Mesodermal cell (in vitro differentiated cells): ENCODE measurements around the gene TACSTD2.
"Not testable (repeated sequence)": the region's sequence is repeated elsewhere in the genome, so short reads cannot be mapped to it uniquely, and the experiment has no call there.

ENCODE experiments used
- H3K27ac ChIP-seq: 2 replicates; pipeline ENCODE4 v1.7.0; 2013; ENCODE audit warnings: mild to moderate bottlenecking, low read depth, low read length, moderate library complexity; ENCODE audit not compliant: severe bottlenecking
- H3K36me3 ChIP-seq: 2 replicates; pipeline ENCODE4 v1.7.1; 2013; ENCODE audit warnings: mild to moderate bottlenecking, low read length, moderate library complexity; ENCODE audit not compliant: control insufficient read depth, insufficient read depth
- H3K4me1 ChIP-seq: one replicate; pipeline ENCODE4 v1.7.1; 2013; ENCODE audit warnings: mild to moderate bottlenecking, low read length; ENCODE audit not compliant: insufficient read depth, control insufficient read depth, poor library complexity, severe bottlenecking
- H3K4me3 ChIP-seq: 2 replicates; pipeline ENCODE4 v1.7.0; 2013; ENCODE audit warnings: low read length, control low read depth, mild to moderate bottlenecking; ENCODE audit not compliant: insufficient read depth, poor library complexity, severe bottlenecking; ENCODE audit errors: extremely low read depth
- H3K9me3 ChIP-seq: 2 replicates; pipeline ENCODE4 v1.7.1; 2013; ENCODE audit warnings: mild to moderate bottlenecking, low read length, moderate library complexity; ENCODE audit not compliant: control insufficient read depth
- WGBS, 2 experiments: methylation state at CpG; one replicate each; pipeline ENCODE4 v1.1.5; 2013; ENCODE audit warnings: missing lambda C conversion rate in 2 of 2; ENCODE audit not compliant: insufficient coverage in 2 of 2; 5-methylcytosine and 5-hydroxymethylcytosine counted together

The TACSTD2 gene

GRCh38 chr1:58588396-58588795, 11.3 kb upstream of the TACSTD2 start:
- Histone ChIP-seq H3K27ac (no peak overlapping the region), H3K4me3 (no peak overlapping the region), H3K9me3 (no peaks in the 10 kb centered on the region), H3K36me3 (no peaks in the 10 kb centered on the region), H3K4me1 (peaks cover 20% of the 10 kb centered on the region)
- 93% methylated on average over 2 of the region's 5 CpGs; no CpG with 5 or more reads in 1 of the 2 experiments for WGBS, 2 experiments

DNA sequence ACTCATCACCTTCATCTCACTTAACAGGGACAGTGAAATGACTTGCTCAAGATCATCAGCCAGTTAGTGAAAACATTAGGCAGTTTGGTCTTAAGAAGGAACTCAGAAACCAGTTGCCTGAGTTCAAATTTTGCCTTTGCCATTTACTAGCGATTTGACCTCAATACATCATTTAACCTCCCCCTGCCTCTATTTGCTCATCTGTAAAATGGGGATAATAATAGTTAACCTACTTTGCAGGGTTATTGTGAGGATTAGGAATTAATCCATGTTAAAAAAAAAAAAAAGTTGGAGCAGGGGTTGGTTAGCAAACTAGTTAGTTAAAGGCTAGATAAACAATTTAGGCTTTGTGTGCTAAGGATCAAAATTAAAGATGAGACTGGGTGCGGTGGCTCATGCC, 10.6 kb upstream of the TACSTD2 start:
- no peaks in the 10 kb centered on the region for H3K9me3 ChIP-seq
- WGBS, 2 experiments = 100% methylated on average over 1 of the region's 2 CpGs
- no peak overlapping the region for H3K4me3 ChIP-seq
- no peak overlapping the region for H3K27ac ChIP-seq
- peaks cover 15% of the 10 kb centered on the region for H3K4me1 ChIP-seq
- H3K36me3 ChIP-seq = no peaks in the 10 kb centered on the region

- WGBS, 2 experiments = 73 to 100% methylated on average over 1 to 3 of the region's 4 CpGs
- no peak overlapping the region for H3K27ac ChIP-seq
- no peaks in the 10 kb centered on the region for H3K36me3 ChIP-seq
- no peaks in the 10 kb centered on the region for H3K9me3 ChIP-seq
- H3K4me3 ChIP-seq = no peak overlapping the region
- peaks cover 9% of the 10 kb centered on the region for H3K4me1 ChIP-seq
Measured at GRCh38 chr1:58586271-58586670, 9.2 kb upstream of the TACSTD2 start.

- H3K36me3 ChIP-seq = no peaks in the 10 kb centered on the region
- no peak overlapping the region for H3K4me3 ChIP-seq
- H3K9me3 ChIP-seq = no peaks in the 10 kb centered on the region
- H3K27ac ChIP-seq = no peak overlapping the region
- 61 to 74% methylated on average over 2 to 3 of the region's 3 CpGs for WGBS, 2 experiments
- H3K4me1 ChIP-seq = peaks cover 9% of the 10 kb centered on the region
Measured at GRCh38 chr1:58585581-58586151, 8.6 kb upstream of the TACSTD2 start.

GRCh38 chr1:58585166-58585565, 8.1 kb upstream of the TACSTD2 start:
- no CpG with 5 or more reads among the region's 2 CpGs for WGBS, 2 experiments
- Histone ChIP-seq H3K4me1 (peaks cover 12% of the 10 kb centered on the region), H3K36me3 (no peaks in the 10 kb centered on the region), H3K4me3 (no peak overlapping the region), H3K27ac (no peak overlapping the region), H3K9me3 (no peaks in the 10 kb centered on the region)

- H3K4me3 ChIP-seq = no peak overlapping the region
- peak overlapping the region; percentile 36 for H3K27ac ChIP-seq
- H3K4me1 ChIP-seq = peaks cover 15% of the 10 kb centered on the region
- no peaks in the 10 kb centered on the region for H3K36me3 ChIP-seq
- WGBS, 2 experiments = 79 to 88% methylated on average over 3 to 5 of the region's 8 CpGs
- H3K9me3 ChIP-seq = no peaks in the 10 kb centered on the region
Measured at GRCh38 chr1:58584082-58584895, 7.2 kb upstream of the TACSTD2 start.

DNA sequence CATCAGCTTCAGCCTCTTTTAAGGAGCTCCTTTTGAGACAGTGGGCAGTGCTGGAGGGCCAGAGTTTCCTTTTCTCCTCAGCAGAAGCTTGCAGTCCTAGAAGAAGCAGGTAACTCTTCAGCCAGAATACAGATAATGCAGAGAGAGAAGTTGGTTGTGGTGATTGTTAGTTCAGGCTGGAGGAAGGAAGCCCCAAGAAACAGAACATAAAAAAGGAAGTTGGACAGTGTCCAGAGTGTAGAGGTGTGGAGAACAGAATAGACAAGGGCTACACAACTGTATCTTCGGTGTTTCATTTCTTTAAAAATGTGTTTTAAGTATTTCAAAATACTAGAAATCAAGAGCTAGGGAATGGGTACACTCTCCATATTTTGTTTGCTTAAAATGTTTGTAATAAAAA, 6.4 kb upstream of the TACSTD2 start:
- WGBS, 2 experiments = no CpG with 5 or more reads among the region's 1 CpG
- H3K4me1 ChIP-seq = peaks cover 15% of the 10 kb centered on the region

DNA sequence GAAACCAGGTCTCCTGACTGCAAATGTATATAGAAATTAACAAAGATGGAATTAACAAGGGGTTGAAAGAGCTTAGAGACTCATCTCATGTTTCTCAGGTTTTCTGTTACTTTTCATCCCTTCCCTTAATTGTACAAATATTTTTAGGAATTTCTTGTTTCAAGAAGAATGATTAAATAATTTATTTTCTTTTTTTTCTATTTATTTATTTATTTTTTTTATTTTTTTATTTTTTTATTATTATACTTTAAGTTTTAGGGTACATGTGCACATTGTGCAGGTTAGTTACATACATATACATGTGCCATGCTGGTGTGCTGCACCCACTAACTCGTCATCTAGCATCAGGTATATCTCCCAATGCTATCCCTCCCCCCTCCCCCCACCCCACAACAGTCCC, 5.1 kb upstream of the TACSTD2 start:
- no CpG with 5 or more reads among the region's 1 CpG for WGBS, 2 experiments
- not testable (repeated sequence) for H3K4me3 ChIP-seq, H3K36me3 ChIP-seq, H3K9me3 ChIP-seq, H3K27ac ChIP-seq
- peaks cover 15% of the 10 kb centered on the region for H3K4me1 ChIP-seq

More for the DNA sequence above, 6.4 kb upstream of the TACSTD2 start:
- no peaks in the 10 kb centered on the region for H3K36me3 ChIP-seq
- H3K27ac ChIP-seq = no peak overlapping the region
- no peak overlapping the region for H3K4me3 ChIP-seq
- no peaks in the 10 kb centered on the region for H3K9me3 ChIP-seq

DNA sequence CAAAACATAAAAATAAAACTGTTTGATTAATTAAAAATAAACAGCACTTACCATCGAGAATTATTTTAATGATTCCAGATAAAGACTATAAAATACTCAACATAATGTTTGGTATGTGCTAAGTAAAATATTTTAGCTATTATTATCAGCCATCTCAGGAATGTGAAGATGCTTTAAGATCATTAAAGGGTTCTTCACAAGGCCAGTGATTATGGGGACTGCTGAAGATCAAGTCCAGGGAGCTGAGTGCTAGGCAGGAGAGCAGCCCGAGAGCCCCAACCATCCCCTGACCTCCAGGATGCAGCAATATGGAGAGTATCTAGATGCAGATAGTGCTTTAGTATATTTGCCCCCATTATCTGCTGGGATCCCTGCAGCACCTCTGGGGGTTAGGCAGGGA, 4.6 kb upstream of the TACSTD2 start:
- Histone ChIP-seq H3K36me3 (no peaks in the 10 kb centered on the region), H3K27ac (no peak overlapping the region), H3K4me1 (peaks cover 15% of the 10 kb centered on the region), H3K9me3 (no peaks in the 10 kb centered on the region), H3K4me3 (no peak overlapping the region)
- no CpG with 5 or more reads among the region's 2 CpGs for WGBS, 2 experiments

GRCh38 chr1:58580186-58580585, 3.1 kb upstream of the TACSTD2 start:
- no CpG with 5 or more reads among the region's 1 CpG for WGBS, 2 experiments
- no peak overlapping the region for H3K27ac ChIP-seq
- no peaks in the 10 kb centered on the region for H3K9me3 ChIP-seq
- peaks cover 19% of the 10 kb centered on the region for H3K4me1 ChIP-seq
- H3K4me3 ChIP-seq = no peak overlapping the region
- no peaks in the 10 kb centered on the region for H3K36me3 ChIP-seq

GRCh38 chr1:58577654-58578030, 590 bp upstream of the TACSTD2 start:
- WGBS, 2 experiments = 17 to 46% methylated on average over 1 to 2 of the region's 3 CpGs
- H3K36me3 ChIP-seq = no peaks in the 10 kb centered on the region
- H3K27ac ChIP-seq = no peak overlapping the region
- H3K4me1 ChIP-seq = peaks cover 10% of the 10 kb centered on the region
- no peak overlapping the region for H3K4me3 ChIP-seq
- no peaks in the 10 kb centered on the region for H3K9me3 ChIP-seq
